ENCODE data around the gene CD300LG.
"Not testable (repeated sequence)": the region's sequence is repeated elsewhere in the genome, so short reads cannot be mapped to it uniquely, and the experiment has no call there.

Gene CD300LG

DNA sequence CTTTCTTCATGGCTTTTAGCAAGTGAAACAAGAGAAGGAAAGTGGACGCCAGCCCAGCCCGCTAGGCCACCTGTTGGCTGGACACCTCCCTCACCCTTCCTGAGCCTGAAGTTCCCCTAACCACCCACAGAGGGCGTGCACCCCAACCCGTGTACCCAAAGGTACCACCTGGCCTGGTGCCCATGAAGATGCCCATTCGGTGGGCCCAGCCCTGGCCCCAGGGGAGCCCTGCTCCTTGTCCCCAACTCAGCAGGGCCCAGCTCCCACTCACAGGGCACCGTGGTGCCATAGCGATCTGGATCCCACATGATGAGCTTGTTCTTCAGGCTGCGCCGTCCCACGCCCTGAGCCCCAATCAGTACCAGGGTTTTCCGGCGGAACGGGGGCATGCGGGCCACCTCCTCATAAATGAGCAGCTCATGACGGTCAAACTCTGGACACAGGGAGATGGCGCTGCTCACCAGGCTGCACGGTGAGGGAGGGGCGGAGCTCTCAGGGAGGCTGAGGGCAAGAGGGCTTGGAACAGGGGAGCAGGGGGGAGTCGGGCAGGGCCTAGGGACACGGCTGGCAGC lies 33.5 kb downstream of the CD300LG start:
- DNase-seq = peak; percentile 48

DNA sequence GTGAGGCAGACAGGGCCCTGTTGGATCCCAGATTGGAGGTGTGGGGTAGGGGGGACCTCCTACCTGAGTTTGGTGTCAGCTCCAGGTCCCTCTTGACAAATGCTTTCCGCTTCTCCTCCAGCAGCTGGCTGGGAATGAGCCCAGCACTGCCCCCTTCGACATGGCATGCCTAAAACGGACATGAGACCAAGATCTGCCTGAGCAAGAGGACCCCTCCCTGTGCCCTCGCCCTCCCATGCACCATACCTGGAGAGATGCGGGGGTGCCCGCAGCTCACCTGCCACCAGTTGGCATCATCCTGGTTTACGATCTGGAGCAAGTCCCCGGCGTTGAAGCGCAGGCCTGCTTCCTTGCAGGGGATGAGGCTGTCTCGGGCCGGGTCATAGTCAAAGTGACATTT lies 34.2 kb downstream of the CD300LG start:
- no peak for DNase-seq

DNA sequence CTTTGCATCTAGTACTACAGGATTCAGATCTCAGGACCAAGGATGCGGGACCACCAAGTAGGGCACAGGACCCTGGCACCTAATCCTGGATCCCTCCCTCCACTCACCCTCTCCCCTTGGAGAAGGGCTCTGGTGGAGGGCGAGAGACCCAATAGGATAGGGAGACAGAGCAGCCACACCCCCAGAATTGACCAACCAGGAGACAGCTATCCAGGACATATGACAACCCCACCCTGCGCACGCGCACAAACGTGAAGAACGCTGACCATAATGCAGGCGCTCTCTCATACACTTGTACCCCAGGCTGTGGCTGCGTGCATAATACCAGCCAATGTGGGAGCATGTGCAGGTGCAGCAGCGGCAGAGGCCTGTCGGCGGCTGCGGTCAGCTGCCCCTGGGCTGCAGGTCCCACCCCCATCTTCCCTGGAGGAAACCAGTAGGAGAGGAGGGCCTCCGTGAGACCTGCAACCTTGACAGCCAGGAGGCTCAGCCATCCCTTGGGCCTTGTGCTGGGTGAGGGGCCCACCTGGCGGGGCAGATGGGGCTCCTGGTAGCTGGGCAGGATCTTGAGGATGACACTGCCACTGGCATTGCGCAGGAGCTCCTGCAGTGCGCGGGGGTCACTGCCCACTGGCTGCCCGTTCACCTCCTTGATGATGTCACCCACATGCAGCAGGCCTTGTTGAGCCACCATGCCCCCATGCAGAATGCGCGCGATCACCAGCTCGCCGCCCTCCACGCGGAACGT lies 35.0 kb downstream of the CD300LG start:
- DNase-seq = no peak

DNA sequence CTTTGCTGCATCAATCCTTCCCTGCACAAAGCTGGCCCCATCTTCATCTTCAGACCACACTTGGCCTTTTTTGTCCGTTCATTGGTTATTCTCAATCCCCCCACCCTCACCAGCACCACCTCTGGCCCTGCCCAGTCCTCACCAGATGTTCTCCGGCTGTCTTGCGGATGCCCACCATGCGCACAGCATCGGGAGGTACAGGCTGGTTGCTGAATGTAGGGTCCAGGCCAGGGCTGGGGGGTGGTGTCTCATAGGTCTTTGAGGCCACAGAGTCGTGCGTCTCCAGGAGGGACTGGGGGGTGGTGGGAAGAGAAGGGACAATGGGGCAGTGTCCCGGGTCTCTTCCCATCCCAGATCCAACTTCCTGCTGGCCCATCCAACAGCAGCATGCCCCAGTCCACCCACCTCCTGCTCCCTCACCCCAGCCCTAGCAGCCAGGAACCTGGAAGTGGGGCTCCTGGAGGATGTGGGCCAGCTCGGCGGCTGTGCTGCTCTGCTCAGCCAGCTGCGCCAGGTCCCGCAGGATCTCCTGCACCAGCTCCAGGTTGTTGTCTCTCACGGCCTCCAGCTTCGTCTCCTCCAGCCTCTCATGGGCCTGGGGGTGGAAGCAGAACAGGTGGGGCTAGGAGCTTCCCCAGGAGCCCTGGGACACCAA lies 35.9 kb downstream of the CD300LG start:
- DNase-seq = no peak

DNA sequence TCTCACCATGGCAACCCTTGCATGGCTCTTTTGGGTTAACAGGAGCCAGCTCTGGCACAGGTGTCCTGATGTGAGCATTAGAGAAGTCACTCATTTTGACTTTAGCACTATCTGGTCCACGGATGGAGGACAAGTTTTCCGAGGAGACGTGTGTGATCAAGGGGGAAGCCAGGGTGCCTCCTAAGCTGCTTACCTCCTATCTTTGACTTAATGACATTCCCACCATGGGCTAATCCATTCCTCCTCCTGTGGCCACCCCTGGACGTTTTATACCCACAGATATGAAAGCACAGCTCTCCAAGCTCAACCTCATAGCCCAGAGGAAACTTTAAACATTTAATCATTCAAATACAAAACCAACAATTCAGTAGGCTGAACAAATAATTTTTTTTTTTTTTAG lies 41.6 kb downstream of the CD300LG start:
- no peak for DNase-seq

DNA sequence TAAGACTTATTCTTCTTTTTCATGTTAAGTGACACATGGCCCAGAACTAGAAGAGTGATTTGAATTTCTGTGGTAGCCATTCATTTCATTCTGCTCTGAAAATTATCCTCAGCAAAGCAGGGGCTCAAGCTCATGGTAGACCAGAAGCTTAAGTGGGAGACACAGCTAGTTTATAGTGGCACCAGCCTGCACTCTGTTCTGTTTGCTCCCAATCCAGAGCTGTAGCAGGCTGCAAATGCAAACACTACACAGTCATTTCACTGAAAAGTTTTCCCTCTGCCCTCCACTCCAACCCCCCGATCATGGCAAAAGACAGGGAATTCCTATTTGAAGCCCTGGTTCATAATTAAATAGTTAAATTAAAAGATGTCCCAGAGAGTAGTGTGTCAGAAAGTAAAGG lies 43.3 kb downstream of the CD300LG start:
- no peak for DNase-seq

DNA sequence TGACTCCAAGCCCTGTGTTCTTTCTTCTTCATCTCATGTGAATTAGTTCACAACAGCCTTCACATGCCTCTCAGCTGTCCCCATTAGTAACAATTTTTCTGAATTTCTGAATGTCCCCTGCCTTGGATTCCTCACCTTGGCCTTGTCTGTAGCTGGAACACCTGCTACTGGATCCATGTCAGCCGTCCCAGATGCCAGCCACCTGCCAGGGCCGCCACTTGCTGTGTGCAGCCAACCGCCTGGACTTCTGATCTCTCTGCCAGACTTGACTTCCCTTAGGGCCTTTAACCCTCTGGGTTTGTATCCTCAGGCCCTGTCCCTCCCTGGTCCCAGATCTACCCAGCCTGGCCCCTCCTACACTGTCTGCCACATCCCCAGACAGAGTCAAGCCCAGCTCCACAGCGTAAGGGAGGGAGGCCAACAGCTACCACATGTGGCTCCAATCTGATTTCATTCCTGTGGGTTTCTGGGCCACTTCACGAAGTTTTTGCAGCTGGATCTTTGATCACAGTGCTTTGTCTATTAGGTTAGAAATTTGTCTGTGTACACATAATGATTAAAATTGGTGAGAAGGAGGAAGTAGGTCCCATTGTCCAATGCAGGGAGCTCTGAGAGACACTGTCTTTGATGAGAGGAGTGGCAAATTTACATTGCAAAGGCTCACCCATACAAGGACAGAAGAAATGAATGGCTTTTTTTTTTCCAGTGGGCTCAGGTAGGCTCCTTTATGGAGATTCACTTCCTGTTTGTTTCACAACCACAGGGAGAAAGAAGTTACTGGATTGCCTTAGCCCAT lies 45.1 kb downstream of the CD300LG start:
- no peak for DNase-seq

DNA sequence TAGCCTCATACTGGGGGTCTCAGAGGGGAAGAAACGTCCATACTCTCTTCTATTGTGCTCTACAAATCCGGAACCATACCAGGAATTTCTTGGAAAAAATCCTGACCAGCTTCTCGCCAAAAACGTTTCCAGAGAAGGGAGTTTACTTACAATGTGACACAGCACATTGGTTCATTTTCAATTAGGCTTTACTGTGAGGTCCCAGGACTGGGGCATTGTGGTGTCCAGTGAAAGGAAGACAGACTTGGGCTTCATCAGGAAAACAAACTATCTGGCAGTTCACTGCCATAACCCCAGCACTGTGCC lies 45.6 kb downstream of the CD300LG start:
- DNase-seq = no peak

DNA sequence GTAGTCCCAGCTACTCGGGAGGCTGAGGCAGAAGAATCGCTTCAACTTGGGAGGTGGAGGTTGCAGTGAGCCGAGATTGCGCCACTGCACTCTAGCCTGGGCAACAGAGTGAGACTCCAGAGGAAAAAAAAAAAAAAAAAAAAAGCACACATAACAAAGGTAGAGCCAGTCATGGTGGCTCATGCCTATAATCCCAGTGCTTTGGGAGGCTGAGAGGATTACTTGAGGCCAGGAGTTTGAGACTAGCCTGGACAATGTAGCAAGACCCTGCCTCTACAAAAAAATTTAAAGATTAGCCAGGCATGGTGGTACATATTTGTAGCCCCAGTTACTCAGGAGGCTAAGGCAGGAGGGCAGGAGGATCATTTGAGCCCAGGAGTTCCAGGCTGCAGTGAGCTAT lies 47.5 kb downstream of the CD300LG start:
- not testable (repeated sequence) for DNase-seq

DNA sequence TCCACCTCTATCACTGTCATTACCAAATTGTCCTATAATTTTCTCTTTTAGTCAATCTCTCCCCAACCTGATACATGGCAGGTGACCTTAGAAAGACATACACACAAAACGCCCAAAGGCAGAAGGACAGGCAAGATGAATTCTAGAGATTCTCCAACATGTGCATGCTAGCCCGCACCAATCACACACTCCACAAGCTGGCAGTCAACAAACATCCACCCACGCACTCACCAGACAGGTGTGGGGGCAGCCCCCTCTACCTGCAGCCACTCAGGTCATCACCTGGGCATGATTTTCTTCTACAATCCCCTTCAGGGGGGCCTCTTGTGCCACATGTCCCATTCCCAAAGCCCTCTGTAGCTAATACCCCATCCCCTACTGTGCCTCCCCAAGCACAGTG lies 50.9 kb downstream of the CD300LG start:
- no peak for DNase-seq

DNA sequence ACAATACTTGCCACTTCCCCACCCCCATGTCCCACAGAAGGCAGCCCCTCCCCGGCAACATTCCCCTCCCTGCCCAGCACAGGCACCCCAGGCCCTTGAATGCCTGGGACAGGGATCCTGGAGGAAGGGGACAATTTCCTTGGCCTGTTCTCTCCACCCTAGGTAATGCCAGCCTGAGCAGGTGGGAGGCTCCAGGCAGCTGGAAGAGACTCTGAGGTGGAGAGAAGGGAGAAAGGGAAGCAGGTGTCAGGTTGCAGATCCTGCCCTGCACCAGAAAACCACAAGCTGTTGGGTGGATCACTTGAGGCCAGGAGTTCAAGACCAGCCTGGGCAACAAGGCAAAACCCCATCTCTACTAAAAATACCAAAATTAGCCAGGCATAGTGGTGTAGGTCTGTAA lies 51.5 kb downstream of the CD300LG start:
- DNase-seq = no peak

DNA sequence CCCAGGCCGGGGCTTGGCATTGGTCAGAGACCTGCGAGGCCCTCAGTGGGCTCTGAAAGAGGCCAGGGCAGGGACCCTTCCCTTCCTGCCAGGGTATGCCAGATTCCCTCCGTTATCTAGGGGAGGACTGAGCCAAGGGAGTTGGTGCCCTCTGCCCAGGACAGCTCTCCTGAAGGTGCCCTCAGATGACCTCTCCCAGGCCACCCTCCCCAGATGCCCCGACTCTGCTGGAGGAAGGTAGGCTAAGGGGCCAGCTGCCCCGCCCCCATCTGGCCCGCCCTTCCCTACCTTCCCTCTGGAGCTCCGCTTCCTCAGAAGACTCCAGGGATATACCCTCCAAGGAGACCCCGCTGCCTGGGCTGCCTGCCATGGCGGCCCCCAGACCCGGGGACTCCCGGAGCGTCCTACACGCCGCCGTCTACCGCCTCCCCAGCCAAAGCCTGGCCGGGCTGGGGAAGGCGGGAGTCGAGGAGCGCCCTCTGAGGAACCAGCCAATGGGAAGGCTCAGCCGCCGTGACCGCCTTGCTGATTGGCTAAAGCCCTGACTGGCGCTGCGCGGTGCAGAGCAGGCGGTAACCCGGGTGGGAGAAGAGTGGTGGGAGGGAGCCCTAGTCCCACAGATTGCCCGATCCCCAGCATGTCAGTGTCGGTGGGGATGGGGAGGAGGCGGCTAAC lies 53.3 kb downstream of the CD300LG start:
- peak; percentile 85 for DNase-seq

DNA sequence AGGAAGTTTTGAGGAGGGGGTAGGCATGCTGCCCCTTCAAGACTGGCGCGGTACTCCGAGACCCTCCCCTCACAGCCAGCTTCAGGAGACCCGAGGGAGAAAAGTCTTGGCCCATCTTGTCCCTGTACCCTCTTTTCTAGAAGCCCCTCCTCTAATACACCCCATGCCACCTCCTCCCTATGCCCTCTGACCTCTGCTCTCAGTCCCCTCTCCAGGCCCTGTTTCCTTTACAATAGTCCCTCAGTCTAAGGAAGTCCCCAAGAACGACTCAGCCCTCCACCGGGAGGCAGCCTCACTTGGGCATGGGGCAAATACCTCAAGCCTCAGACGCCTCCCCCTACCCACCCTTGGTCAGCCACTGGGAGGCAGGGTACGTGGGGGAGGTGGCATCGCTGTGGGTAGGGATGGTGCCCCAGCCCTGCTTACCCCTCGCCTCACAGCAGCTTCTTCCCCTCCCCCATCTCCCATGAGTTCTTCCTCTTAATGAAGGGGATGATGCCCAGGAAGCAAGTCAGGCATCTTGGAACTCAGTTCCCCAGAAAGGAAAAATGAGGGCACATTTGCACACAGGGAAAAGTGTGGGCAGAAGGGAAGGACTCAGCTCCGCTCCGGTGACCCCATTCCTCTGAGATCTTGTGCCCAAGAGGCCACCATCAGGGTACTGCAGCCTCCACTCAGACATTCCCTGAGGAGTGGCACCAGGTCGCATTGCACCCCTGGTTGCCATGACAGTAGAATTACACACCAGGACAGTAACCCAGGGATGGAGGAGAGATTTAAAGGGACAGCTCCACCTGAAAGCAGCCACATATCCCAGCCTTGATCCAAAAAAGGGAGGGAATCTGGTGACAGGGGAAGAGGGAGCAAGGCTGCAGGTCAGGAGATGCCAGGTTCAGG lies 54.1 kb downstream of the CD300LG start:
- DNase-seq = no peak

DNA sequence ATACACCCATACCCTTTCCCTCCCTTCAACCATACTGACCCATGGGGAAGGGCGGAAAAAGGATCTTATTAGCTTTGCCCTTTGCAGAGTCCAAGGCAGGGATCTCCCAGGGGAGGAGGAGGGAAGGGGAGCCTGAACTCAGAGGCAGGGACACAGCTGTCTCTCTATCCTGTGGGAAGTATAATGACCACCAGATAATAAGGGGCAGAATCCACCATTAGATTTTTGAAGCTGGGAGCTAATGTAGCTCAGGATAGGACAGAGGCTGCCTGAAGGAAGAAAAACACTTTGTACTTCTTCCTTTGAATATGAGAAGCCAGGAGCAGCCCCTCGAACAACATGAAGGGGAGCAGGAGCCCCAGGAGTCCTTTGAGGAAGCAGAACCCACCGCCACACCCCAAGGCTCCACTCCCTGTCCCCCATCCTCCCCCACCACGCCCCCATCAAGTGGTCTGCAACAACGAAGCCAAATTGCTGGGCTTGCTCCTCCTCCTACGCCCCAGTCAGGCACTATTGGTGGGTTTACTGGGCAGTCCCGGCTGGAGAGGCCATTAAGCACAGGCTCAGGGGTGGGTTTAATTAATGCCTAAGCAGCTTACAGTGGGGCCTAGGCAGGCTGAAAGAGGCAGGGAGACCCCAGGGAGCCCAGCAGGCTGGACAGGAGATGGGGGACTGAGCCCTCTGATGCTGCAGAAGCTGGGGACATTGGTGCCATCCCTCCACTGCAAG lies 55.0 kb downstream of the CD300LG start:
- no peak for DNase-seq

DNA sequence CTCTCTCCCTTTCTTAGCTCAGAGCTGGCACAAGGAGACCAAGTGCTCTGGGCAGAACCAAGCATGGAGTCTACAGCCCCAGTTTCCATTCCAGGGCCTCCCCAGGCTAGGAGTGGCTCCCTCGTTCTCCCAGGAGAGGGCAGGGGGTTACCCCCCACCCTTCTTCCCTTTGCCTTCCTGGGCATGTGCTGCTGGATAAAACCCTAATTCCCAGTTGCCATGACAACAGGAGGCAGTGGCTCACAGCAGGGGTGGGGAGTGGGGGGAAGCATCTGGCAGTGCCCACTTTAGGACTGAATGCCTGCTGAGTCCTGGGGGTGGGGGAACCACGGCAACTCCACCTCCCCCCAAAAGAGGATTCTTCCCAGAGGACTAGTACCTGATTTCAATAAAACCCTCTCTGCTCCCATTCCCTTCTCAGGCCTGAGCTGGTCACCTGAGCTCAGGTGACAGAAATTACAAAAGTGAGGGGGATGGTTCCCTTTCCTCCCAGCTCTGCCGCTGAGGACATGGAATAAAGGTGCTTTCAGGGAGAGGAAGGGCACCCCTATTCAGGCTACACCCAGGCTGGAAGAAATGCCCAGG lies 58.5 kb downstream of the CD300LG start:
- no peak for DNase-seq

DNA sequence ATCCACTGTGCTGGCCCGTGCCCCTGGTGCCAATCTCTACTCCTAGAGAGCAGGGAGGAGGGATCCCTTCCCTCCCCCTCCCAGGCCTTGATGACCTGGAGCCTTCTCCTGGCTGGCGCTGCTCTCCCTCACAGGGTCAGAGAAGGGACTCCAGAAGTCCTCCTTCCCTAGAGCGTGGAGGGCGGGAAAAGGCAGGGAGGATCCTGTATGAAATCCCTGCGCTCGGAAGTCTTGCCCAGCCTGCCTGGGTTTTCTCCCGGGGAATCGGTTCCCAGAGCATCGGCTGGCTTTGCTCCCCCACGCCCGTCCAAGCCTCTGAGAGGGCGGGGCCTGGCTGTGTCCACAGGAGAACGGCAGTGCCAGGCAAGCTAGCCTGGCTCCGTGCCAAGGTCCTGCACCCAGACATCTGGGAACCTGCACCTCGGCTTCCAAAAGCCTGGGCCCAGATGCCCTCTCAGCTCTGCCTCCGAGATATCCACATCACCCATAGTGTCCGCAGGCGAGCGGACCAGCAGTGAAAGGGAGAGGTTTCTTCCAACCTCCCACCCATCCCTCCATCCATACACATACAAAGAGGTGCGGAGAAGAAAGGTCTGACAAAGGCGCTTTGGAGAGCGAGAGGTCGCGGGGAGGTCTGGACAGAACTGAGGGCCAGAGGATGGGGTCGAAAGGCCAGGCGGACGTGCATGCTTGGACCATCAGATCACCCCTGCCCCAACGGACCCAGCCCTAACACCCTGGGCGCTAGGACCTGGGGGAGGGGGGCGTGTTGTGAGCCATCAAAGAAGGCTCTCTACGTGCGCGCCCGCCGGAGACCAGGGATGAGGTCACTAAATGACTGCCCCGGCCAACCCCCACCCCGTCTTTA lies 59.2 kb downstream of the CD300LG start:
- DNase-seq = peak; percentile 43

DNA sequence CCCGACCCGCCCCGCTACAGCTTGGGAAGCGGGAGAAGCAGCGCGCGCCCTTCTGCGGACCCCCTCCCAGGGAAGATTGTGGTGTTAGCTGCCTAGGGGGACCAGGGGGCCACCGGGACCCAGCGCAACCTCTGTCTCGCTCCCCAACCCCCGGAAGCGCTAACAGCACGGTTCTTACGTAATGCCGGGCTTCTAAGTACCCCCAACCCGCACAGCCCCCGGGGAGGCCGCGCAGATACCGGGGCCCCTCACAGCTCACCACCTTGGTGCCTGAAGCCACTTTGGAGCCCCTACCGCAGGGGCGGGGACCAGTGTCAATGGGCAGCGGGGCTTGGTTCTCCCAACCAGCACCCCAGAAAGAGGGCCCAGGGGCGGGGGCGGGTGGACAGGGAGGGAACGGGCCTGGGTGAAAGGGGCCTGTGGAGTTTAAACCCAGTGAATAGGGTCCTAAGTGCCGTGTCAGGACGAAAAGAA lies 60.0 kb downstream of the CD300LG start:
- DNase-seq = peak; percentile 33

DNA sequence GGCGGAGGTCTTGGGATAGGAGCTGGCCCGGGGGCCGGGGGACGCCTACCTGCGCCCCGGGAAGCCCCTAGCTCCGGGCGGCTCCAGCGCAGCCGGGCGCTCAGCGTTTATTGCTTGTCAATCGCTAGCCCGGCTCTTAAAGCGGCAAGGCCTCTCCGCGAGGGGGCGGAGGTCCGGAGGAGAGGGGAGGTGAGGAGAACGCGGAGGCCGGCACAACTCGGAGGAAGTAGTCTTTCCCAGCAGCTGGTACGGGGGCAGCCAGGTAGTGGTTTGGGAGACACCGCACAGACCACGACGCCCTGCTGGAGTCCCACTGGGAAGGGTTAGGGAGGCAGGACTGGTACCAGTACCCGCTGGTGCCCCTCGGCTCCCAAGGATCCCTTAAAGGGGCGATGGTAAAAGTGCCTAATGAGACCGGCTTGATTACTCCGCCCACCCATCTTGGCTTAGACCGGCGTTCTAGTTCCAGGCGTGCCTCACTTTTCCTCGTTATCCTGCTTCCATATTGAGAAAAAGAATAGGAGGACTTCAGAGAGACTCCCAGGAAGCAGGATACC lies 60.5 kb downstream of the CD300LG start, which contains the start of gene MPP2:
Gene MPP2 (minus strand): TSS at position 112 of the 557 bp plus-strand sequence. CDS start 3,076 bp downstream, outside the sequence.
- DNase-seq = peak; percentile 64

DNA sequence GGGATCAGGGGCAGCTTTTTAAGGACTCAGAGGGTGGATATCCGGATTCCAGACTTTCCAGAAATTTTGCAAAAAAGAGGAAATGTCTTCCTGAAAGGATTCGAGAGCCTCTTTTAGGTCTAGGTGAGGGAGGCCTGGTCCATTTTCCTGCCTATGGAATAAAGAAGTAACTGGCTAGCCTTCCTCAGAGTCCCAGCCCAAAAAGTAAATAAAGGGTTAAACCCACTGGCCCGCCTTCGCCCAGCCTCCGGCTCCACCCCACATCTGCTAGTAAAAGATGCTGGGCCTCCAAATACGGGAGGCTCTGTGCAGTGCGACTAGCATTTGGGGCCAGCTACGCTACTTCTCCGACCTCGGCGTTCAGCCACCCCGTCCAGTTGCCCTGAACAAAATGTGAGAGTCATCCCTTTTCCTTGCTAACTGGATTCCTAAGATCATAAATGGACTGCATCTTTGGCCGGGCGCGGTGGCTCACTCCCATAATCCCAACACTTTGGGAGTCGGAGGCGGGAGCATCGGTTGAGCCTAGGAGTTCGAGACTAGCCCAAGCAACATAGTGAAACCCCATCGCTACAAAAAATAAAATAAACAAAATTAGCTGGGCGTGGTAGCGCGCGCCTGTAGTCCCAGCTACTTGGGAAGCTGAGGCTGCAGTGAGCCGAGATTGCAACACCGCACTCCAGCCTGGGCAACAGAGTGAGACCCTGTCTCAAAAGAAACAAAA lies 61.2 kb downstream of the CD300LG start:
- peak; percentile 65 for DNase-seq

Measured in CD4-positive, alpha-beta T cell treated with Interleukin-21 for 1 hour (primary cell).